Liver (tissue), 3 donors: ENCODE data around the gene XXYLT1.

Source experiments
- ATF3 ChIP-seq: IDR thresholded peaks from 2 replicates; pipeline ENCODE4 v1.6.1; 2016; ENCODE audit warnings: antibody characterized with exemption
- CTCF ChIP-seq: fragments of 150-350 bp; IDR thresholded peaks from 2 replicates; pipeline ENCODE4 v1.5.1; 2017; ENCODE audit warnings: improper control_type of control experiment, low read depth, low read length; ENCODE audit not compliant: missing input control
- EGR1 ChIP-seq, 2 donors: IDR thresholded peaks; 2 replicates each; pipeline ENCODE4 v1.6.1; 2016 to 2018; ENCODE audit warnings: antibody characterized with exemption in 2 of 2, low read depth in 2 of 2
- MAX ChIP-seq: IDR thresholded peaks from 2 replicates; pipeline ENCODE4 v1.6.1; 2016; ENCODE audit warnings: antibody characterized with exemption
- NR2F2 ChIP-seq: IDR thresholded peaks from 2 replicates; pipeline ENCODE4 v1.6.1; 2016; ENCODE audit warnings: antibody characterized with exemption
- RAD21 ChIP-seq, 2 donors: IDR thresholded peaks; 2 replicates each; pipeline ENCODE4 v1.6.1; 2016; ENCODE audit warnings: antibody characterized with exemption in 2 of 2, mild to moderate bottlenecking in 2 of 2
- RXRA ChIP-seq, 2 donors: IDR thresholded peaks; 2 replicates each; pipeline ENCODE4 v1.6.1; 2017 to 2018; ENCODE audit warnings: antibody characterized with exemption in 2 of 2, mild to moderate bottlenecking in 1 of 2
- SP1 ChIP-seq: IDR thresholded peaks from 2 replicates; pipeline ENCODE4 v1.6.1; 2018; ENCODE audit warnings: antibody characterized with exemption, mild to moderate bottlenecking
- TAF1 ChIP-seq: conservative IDR thresholded peaks from 2 replicates; pipeline ENCODE4 v1.6.1; 2016; ENCODE audit warnings: antibody characterized with exemption, mild to moderate bottlenecking
- YY1 ChIP-seq: IDR thresholded peaks from 2 replicates; pipeline ENCODE4 v1.6.1; 2016; ENCODE audit warnings: antibody characterized with exemption, mild to moderate bottlenecking
- ZBTB33 ChIP-seq: IDR thresholded peaks from 2 replicates; pipeline ENCODE4 v1.6.1; 2016; ENCODE audit warnings: antibody characterized with exemption
- donor health status: healthy.
- donor health status: healthy.

- TF ChIP-seq RXRA (IDR thresholded peaks at IDR 0.05), result no peak
- no peak for TF ChIP-seq CTCF
- no peak for TF ChIP-seq EGR1 (IDR thresholded peaks at IDR 0.05; ENCODE audit: low read depth in 2 of 2)
- no peak for TF ChIP-seq TAF1
- no peak for TF ChIP-seq NR2F2
- no peak for TF ChIP-seq ATF3
- no peak for TF ChIP-seq RAD21 (IDR thresholded peaks at IDR 0.05)
- TF ChIP-seq MAX, result no peak
- no peak for TF ChIP-seq SP1
- TF ChIP-seq YY1, result no peak
- TF ChIP-seq ZBTB33, result no peak
Observed at GRCh38 chr3:195111319-195111705, 159.6 kb downstream of the XXYLT1 start.
